ENCODE data around the gene LIG1. TPM values are rescaled to one million over a fixed set of nuclear protein-coding genes. Genes with fewer than 3 reads are reported as not detected.
A peak's percentile ranks its signal among the peaks of the same experiment; 100 is the strongest.

Gene LIG1
- total RNA-seq, 4 donors from 2014 or later = 6.1 to 21.9 (median 6.7) TPM

DNA sequence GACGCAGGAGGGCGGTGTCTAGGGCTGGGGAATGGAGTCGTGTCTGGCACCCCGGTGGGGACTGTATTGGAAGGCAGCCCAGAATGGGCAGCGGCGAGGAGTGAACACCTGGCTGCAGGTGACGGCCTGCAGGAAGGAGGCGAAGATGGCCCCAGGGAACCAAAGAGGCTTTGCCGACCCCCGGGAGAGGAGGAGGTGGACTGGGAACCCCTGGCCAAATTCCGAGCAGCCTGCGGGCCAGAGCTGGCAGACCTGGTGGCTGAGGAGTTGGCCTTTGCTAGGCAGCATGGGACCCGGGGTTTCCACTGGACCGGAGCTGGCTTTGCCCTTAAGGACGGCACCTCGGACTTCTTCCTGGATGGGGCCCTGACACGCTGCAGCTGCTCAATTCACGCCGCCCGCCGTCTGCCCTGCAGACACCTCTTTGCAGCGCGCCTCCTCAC lies 26.2 kb upstream of the LIG1 start:
- H3K36me3 ChIP-seq = peaks cover 0 to 34% (median 0%) of the 10 kb centered on the region in 3 donors
- WGBS, 2 donors = 71 to 77% methylated on average over 19 to 23 of the region's 23 CpGs
- H3K9me3 ChIP-seq = no peaks in the 10 kb centered on the region
- DNase-seq (ENCODE audit: low spot score in 2 of 2) = no peak
- TF ChIP-seq EP300 (IDR thresholded peaks at IDR 0.05) = no peak
- H3K4me1 ChIP-seq = peaks cover 0 to 9% (median 0%) of the 10 kb centered on the region in 4 donors
- no peak overlapping the region for H3K4me3 ChIP-seq
- no peaks in the 10 kb centered on the region for H3K27me3 ChIP-seq
- H3K27ac ChIP-seq = no peak overlapping the region

DNA sequence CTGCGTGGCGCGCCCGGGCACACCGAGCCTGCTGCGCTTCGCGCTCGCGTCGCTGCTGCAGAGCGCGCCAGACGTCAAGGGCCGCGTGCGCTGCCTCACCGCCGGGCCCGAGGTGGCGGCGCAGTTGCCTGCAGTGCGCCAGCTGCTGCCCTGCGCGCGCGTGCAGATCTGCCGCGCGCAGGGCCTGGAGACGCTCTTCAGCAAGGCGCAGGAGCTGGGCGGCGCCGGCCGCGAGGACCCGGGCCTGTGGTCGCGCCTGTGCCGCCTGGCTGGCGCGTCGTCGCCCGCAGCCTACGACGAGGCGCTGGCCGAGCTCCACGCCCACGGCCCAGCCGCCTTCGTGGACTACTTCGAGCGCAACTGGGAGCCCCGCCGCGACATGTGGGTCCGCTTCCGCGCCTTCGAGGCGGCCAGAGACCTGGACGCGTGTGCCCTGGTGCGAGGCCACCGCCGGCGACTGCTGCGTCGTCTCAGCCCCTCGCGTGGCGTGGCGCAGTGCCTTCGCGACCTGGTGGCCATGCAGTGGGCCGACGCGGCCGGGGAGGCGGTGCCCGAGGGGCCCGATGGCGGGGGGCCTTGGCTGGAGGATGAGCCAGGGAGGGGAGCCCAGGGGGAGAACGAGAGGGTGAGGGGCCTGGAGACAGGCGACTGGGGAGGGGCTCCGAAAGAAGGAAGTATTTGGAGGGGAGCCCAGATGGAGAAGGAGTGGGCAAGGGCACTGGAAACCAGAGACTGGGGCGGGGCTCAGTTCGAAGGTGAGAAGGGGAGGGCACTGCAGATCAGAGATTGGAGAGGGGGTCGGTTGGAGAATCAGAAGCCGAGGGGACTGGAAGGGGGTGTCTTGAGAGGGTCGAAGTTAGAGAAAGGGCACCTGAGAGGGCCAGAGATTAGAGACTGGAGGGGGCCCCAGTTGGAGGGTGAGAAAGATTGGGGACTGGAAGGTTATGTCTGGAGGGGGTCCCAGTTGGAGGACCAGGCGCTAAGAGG lies 25.0 kb upstream of the LIG1 start:
- Histone ChIP-seq H3K36me3 (peaks cover 0 to 44% (median 3%) of the 10 kb centered on the region in 3 donors), H3K9me3 (no peaks in the 10 kb centered on the region), H3K27me3 (no peaks in the 10 kb centered on the region), H3K4me3 (no peak overlapping the region), H3K4me1 (peaks cover 0 to 9% (median 0%) of the 10 kb centered on the region in 4 donors), H3K27ac (no peak overlapping the region)
- TF ChIP-seq POLR2A (IDR thresholded peaks at IDR 0.05) (no peak), EP300 (IDR thresholded peaks at IDR 0.05) (no peak)
- TF ChIP-seq, protein P1, sequence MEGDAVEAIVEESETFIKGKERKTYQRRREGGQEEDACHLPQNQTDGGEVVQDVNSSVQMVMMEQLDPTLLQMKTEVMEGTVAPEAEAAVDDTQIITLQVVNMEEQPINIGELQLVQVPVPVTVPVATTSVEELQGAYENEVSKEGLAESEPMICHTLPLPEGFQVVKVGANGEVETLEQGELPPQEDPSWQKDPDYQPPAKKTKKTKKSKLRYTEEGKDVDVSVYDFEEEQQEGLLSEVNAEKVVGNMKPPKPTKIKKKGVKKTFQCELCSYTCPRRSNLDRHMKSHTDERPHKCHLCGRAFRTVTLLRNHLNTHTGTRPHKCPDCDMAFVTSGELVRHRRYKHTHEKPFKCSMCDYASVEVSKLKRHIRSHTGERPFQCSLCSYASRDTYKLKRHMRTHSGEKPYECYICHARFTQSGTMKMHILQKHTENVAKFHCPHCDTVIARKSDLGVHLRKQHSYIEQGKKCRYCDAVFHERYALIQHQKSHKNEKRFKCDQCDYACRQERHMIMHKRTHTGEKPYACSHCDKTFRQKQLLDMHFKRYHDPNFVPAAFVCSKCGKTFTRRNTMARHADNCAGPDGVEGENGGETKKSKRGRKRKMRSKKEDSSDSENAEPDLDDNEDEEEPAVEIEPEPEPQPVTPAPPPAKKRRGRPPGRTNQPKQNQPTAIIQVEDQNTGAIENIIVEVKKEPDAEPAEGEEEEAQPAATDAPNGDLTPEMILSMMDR (IDR thresholded peaks at IDR 0.05) = no peak
- DNase-seq (ENCODE audit: low spot score in 2 of 2) = no peak
- WGBS, 2 donors = 72 to 81% methylated on average over 66 to 94 of the region's 95 CpGs

GRCh38 chr19:48194041-48194843 lies 24.1 kb upstream of the LIG1 start:
- TF ChIP-seq EP300 (IDR thresholded peaks at IDR 0.05) = no peak
- TF ChIP-seq, protein P1 (IDR thresholded peaks at IDR 0.05) = peak in 4 of 5 experiments; percentile 18 to 39 (median 24)
- no peak for TF ChIP-seq POLR2A (IDR thresholded peaks at IDR 0.05)
- Histone ChIP-seq H3K27me3 (no peaks in the 10 kb centered on the region), H3K4me1 (peaks cover 0 to 9% (median 0%) of the 10 kb centered on the region in 4 donors), H3K4me3 (no peak overlapping the region), H3K36me3 (peaks cover 0 to 51% (median 3%) of the 10 kb centered on the region in 3 donors), H3K27ac (no peak overlapping the region), H3K9me3 (no peaks in the 10 kb centered on the region)
- DNase-seq (ENCODE audit: low spot score in 2 of 2) = no peak
- WGBS, 2 donors = 68 to 70% methylated on average over 17 to 36 of the region's 36 CpGs

DNA sequence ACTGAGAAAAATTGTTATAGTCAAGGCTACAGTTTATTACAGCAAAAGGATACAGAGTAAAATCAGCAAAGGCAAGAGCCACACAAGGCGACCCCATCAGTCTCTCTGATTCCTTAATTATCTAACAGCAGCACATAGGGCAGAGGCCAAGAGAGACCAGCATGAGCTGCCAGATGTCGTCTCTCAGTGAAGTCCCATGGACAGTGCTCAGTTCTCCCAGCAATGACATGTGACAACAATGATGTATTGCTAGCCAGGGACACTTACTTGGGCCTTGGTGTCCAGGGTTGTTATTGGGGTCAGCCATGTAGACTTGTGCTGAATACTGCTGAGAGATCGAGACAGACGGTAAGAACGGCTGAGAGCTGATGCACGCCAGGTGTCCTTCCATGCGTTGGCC lies 22.6 kb upstream of the LIG1 start:
- peaks cover 0 to 63% (median 3%) of the 10 kb centered on the region in 3 donors for H3K36me3 ChIP-seq
- no peak overlapping the region for H3K27ac ChIP-seq
- no peak for TF ChIP-seq EP300 (IDR thresholded peaks at IDR 0.05)
- TF ChIP-seq POLR2A (IDR thresholded peaks at IDR 0.05) = no peak
- TF ChIP-seq, protein P1 (IDR thresholded peaks at IDR 0.05) = no peak
- no peak overlapping the region for H3K4me3 ChIP-seq
- H3K4me1 ChIP-seq = peaks cover 0 to 9% (median 0%) of the 10 kb centered on the region in 4 donors
- WGBS, 2 donors = 77 to 80% methylated on average over 7 of the region's 7 CpGs
- H3K9me3 ChIP-seq = no peaks in the 10 kb centered on the region
- H3K27me3 ChIP-seq = no peaks in the 10 kb centered on the region
- DNase-seq (ENCODE audit: low spot score in 2 of 2) = no peak

DNA sequence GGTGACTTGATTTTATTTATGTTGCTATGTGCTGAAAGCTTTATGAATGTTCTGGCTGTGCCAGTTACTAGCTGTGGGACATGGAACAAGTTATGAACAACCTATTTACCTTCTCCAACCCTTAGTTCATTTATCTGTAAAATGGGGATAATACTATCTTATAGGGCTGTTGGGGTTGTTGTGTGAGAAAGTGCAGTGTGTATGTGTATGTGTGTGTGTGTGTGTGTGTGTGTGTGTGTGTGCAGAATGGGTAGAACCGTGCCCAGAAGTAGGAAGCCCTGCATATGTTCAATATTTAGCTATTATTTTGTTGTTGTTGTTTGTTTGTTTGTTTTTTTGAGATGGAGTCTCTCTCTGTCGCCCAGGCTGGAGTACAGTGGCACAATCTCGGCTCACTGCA lies 20.7 kb upstream of the LIG1 start:
- Histone ChIP-seq H3K4me1 (no peaks in the 10 kb centered on the region), H3K36me3 (peaks cover 0 to 69% (median 3%) of the 10 kb centered on the region in 3 donors), H3K9me3 (no peaks in the 10 kb centered on the region), H3K27ac (no peak overlapping the region), H3K4me3 (no peak overlapping the region), H3K27me3 (no peaks in the 10 kb centered on the region)
- no peak for TF ChIP-seq POLR2A (IDR thresholded peaks at IDR 0.05)
- TF ChIP-seq, protein P1 (IDR thresholded peaks at IDR 0.05) = no peak
- no peak for TF ChIP-seq EP300 (IDR thresholded peaks at IDR 0.05)
- DNase-seq (ENCODE audit: low spot score in 2 of 2) = no peak
- WGBS, 2 donors = 89 to 95% methylated on average over 3 of the region's 3 CpGs
